Activated naive CD8-positive, alpha-beta T cell treated with anti-CD3 and anti-CD28 coated beads, Interleukin-2, amount 50 U/mL, for 24 hours (primary cell): ENCODE data around the gene MOB3A.
"Not testable (repeated sequence)": the region's sequence is repeated elsewhere in the genome, so short reads cannot be mapped to it uniquely, and the experiment has no call there.

Source experiments
- ATAC-seq: fragments of 150-1000 bp; cut with Tn5 transposase; one replicate; pipeline ENCODE4 v1.10.0; 2021
- DNase-seq: peaks from one replicate; pipeline ENCODE4 v3.0.0; 2021
- H3K27ac Mint-ChIP-seq: one replicate; pipeline ENCODE4 v1.8.0; 2021; ENCODE audit warnings: mild to moderate bottlenecking, mixed read lengths
- H3K27me3 Mint-ChIP-seq: one replicate; pipeline ENCODE4 v1.8.0; 2021; ENCODE audit warnings: mixed read lengths
- H3K36me3 Mint-ChIP-seq: one replicate; pipeline ENCODE4 v1.8.0; 2021; ENCODE audit warnings: low read depth, mixed read lengths
- H3K4me1 Mint-ChIP-seq: one replicate; pipeline ENCODE4 v1.8.0; 2021; ENCODE audit warnings: mixed read lengths
- H3K4me3 Mint-ChIP-seq: one replicate; pipeline ENCODE4 v1.8.0; 2021; ENCODE audit warnings: mild to moderate bottlenecking, moderate library complexity, mixed read lengths
- H3K9me3 Mint-ChIP-seq: one replicate; pipeline ENCODE4 v1.8.0; 2021; ENCODE audit warnings: mixed read lengths

MOB3A gene

GRCh38 chr19:2129892-2130770 is 34.0 kb upstream of the MOB3A start:
- DNase-seq = no peak
- Mint-ChIP-seq H3K4me1 (no peaks in the 10 kb centered on the region), H3K4me3 (no peak overlapping the region), H3K27ac (no peak overlapping the region), H3K36me3 (peaks cover 24% of the 10 kb centered on the region), H3K27me3 (no peaks in the 10 kb centered on the region), H3K9me3 (no peaks in the 10 kb centered on the region)
- ATAC-seq = no peak

- H3K4me3 Mint-ChIP-seq = no peak overlapping the region
- peaks cover 24% of the 10 kb centered on the region for H3K36me3 Mint-ChIP-seq
- ATAC-seq (no peak), DNase-seq (no peak)
- H3K27me3 Mint-ChIP-seq = no peaks in the 10 kb centered on the region
- no peaks in the 10 kb centered on the region for H3K9me3 Mint-ChIP-seq
- H3K27ac Mint-ChIP-seq = no peak overlapping the region
- no peaks in the 10 kb centered on the region for H3K4me1 Mint-ChIP-seq
These were observed 33.4 kb upstream of the MOB3A start for GRCh38 chr19:2129486-2129885.

GRCh38 chr19:2129022-2129421 is 32.9 kb upstream of the MOB3A start:
- Mint-ChIP-seq H3K4me3 (no peak overlapping the region), H3K9me3 (no peaks in the 10 kb centered on the region), H3K4me1 (no peaks in the 10 kb centered on the region), H3K36me3 (peaks cover 24% of the 10 kb centered on the region), H3K27me3 (no peaks in the 10 kb centered on the region), H3K27ac (no peak overlapping the region)
- ATAC-seq (no peak), DNase-seq (no peak)

- H3K27me3 Mint-ChIP-seq, ATAC-seq, H3K4me1 Mint-ChIP-seq, H3K27ac Mint-ChIP-seq, H3K9me3 Mint-ChIP-seq, DNase-seq, H3K4me3 Mint-ChIP-seq: not testable (repeated sequence)
- H3K36me3 Mint-ChIP-seq = peaks cover 23% of the 10 kb centered on the region
These were observed 32.1 kb upstream of the MOB3A start for GRCh38 chr19:2128252-2128651.

GRCh38 chr19:2127758-2128157 is 31.6 kb upstream of the MOB3A start:
- H3K4me1 Mint-ChIP-seq = no peaks in the 10 kb centered on the region
- no peaks in the 10 kb centered on the region for H3K27me3 Mint-ChIP-seq
- no peaks in the 10 kb centered on the region for H3K9me3 Mint-ChIP-seq

GRCh38 chr19:2126879-2127518 is 30.9 kb upstream of the MOB3A start:
- Mint-ChIP-seq H3K27ac (no peak overlapping the region), H3K4me3 (no peak overlapping the region), H3K36me3 (peaks cover 14% of the 10 kb centered on the region), H3K4me1 (no peaks in the 10 kb centered on the region), H3K27me3 (no peaks in the 10 kb centered on the region), H3K9me3 (no peaks in the 10 kb centered on the region)
- ATAC-seq = no peak
- no peak for DNase-seq

More at GRCh38 chr19:2127758-2128157, 31.6 kb upstream of the MOB3A start:
- DNase-seq (no peak), ATAC-seq (no peak)
- Mint-ChIP-seq H3K27ac (no peak overlapping the region), H3K36me3 (peaks cover 21% of the 10 kb centered on the region), H3K4me3 (no peak overlapping the region)

GRCh38 chr19:2123682-2124387 is 27.7 kb upstream of the MOB3A start:
- H3K4me1 Mint-ChIP-seq = no peaks in the 10 kb centered on the region
- H3K9me3 Mint-ChIP-seq = no peaks in the 10 kb centered on the region
- no peak overlapping the region for H3K27ac Mint-ChIP-seq
- H3K27me3 Mint-ChIP-seq = no peaks in the 10 kb centered on the region
- no peak overlapping the region for H3K4me3 Mint-ChIP-seq
- ATAC-seq = no peak
- no peak for DNase-seq
- H3K36me3 Mint-ChIP-seq = peaks cover 26% of the 10 kb centered on the region

DNA sequence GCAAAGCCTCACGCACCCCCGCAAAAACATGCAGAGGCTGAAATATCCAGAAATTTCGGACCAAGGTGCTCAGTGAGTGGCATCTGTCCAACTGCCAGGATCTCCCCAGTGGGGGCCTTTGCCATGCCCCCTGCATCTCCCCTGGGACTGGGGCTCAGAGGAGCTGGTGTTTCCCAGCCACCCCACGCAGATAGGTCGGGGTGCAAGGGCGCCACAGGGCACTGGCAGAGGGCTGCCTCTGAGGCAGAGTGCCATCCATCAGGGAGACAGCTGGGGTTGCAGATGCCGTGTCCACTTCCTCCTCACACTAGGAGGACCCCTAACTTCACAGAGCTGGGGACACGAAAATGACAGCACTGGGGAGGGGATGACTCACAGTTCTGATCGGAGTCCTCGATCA is 26.9 kb upstream of the MOB3A start:
- Mint-ChIP-seq H3K9me3 (no peaks in the 10 kb centered on the region), H3K27me3 (no peaks in the 10 kb centered on the region), H3K4me1 (no peaks in the 10 kb centered on the region), H3K27ac (no peak overlapping the region), H3K36me3 (peaks cover 30% of the 10 kb centered on the region), H3K4me3 (no peak overlapping the region)
- no peak for ATAC-seq
- no peak for DNase-seq

DNA sequence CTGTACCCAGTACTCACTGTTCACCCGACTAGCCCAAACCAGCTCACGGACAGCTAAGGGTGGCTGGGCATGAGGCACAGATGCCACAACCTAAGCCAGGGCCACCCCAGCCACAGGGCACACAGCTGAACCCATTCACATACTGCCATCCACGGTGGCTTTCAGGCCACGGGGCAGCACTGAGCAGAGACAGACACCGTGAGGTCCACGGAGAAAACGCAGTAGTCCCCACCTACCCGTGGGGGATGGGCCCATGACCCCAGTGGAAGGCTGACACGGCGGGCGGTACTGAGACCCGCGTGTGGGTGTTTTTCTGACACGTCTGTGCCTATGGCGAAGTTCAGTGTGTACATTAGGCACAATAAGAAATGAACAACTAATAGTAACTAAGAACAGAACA is 26.1 kb upstream of the MOB3A start:
- no peaks in the 10 kb centered on the region for H3K27me3 Mint-ChIP-seq
- H3K4me3 Mint-ChIP-seq = no peak overlapping the region
- no peak for ATAC-seq
- no peaks in the 10 kb centered on the region for H3K4me1 Mint-ChIP-seq
- H3K9me3 Mint-ChIP-seq = no peaks in the 10 kb centered on the region
- peaks cover 24% of the 10 kb centered on the region for H3K36me3 Mint-ChIP-seq
- no peak overlapping the region for H3K27ac Mint-ChIP-seq
- no peak for DNase-seq

- ATAC-seq (no peak), DNase-seq (no peak)
- Mint-ChIP-seq H3K27me3 (no peaks in the 10 kb centered on the region), H3K4me3 (no peak overlapping the region), H3K27ac (no peak overlapping the region), H3K4me1 (no peaks in the 10 kb centered on the region), H3K9me3 (no peaks in the 10 kb centered on the region), H3K36me3 (peaks cover 24% of the 10 kb centered on the region)
These were observed 25.4 kb upstream of the MOB3A start for GRCh38 chr19:2121416-2122051.

DNA sequence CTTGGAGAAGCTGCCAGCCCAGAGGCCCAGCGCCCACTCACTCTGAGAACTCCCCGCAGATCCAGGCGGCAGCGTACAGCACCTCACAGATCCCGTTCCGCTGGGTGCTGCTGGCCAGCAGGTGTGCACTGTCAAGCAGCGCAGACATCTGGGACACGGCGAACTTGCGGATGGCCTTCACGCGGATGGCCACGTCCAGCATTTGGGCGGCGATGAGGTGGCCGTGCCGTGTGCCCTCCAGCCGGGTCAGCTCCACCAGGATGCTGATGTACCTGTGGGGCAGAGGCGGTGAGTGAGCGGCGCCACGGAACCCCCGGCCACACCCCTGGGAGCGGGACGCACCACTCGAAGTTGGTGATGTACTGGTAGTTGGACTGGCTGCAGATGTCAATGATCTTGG is 24.7 kb upstream of the MOB3A start:
- no peaks in the 10 kb centered on the region for H3K27me3 Mint-ChIP-seq
- ATAC-seq = no peak
- DNase-seq = no peak
- H3K9me3 Mint-ChIP-seq = no peaks in the 10 kb centered on the region
- no peak overlapping the region for H3K4me3 Mint-ChIP-seq
- peaks cover 22% of the 10 kb centered on the region for H3K36me3 Mint-ChIP-seq
- H3K4me1 Mint-ChIP-seq = no peaks in the 10 kb centered on the region
- no peak overlapping the region for H3K27ac Mint-ChIP-seq

DNA sequence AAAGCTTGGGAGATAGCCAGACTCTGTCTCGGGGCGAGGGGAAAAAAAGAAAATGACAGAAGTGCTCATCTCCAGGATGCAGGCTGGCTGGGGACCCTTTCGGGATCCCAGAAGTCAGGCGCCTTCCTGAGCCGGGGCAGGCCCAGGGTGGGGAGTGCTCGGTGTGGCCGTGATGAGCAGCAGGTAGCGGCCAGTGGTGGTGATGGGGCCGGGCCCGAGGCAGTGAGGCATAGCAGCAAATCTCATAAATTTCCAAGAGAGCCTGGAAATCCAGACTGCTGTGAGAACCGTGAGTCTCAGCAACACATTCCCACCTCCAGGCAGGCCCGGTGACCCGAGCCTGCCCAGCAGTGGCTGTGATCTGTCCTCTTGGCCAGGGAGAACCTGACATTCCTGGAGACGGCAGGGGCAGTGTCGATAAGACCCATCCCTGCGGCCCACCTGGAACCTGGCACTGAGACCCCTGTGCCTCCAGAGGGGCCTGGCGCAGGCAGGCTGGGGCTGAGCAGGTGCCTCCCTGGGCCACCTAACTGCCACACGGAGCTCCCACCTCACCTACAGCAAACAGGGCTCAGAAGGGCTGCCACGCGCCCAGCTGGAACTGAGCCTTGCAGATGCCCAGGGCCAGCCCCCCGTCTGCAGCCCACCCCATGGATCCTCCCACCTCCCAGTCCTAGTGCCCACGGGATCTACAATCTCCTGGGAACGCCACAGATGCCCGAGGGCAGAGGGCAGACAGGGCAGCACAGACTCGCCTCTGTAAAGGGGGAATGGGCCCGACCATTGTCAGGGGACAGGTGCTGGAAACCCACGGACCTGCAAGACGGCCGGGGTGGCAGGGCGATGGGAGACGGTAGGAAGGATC is 24.0 kb upstream of the MOB3A start:
- Mint-ChIP-seq H3K9me3 (no peaks in the 10 kb centered on the region), H3K4me3 (no peak overlapping the region), H3K27ac (no peak overlapping the region), H3K4me1 (no peaks in the 10 kb centered on the region), H3K27me3 (no peaks in the 10 kb centered on the region), H3K36me3 (peaks cover 24% of the 10 kb centered on the region)
- DNase-seq (no peak), ATAC-seq (no peak)

- Mint-ChIP-seq H3K9me3 (no peaks in the 10 kb centered on the region), H3K4me1 (peaks cover 5% of the 10 kb centered on the region), H3K36me3 (peaks cover 30% of the 10 kb centered on the region), H3K4me3 (no peak overlapping the region), H3K27ac (no peak overlapping the region), H3K27me3 (no peaks in the 10 kb centered on the region)
- DNase-seq (no peak), ATAC-seq (no peak)
These were observed 22.3 kb upstream of the MOB3A start for GRCh38 chr19:2118438-2118837.
